ENCODE data around the gene ADD1. TPM values are rescaled to one million over a fixed set of nuclear protein-coding genes. Genes with fewer than 3 reads are reported as not detected.
A peak's percentile ranks its signal among the peaks of the same experiment; 100 is the strongest.

ADD1 gene
- polyA plus RNA-seq, 1 donor (not counting 4 experiments of a cell fraction or from before 2014, with no cell fraction given) = 109 TPM

- dilution Hi-C loops (cut with MboI; ENCODE audit: extremely low pct_ligation_motif_present, low sequenced_read_pairs) = no loop called here
- FAIRE-seq = no peak
- no peak for TF ChIP-seq EZH2 (IDR thresholded peaks at IDR 0.05; ENCODE audit: low read length)
- no peak for TF ChIP-seq CTCF (optimal IDR thresholded peaks at IDR 0.05 in 1 of 3, IDR thresholded peaks at IDR 0.05 in 1 of 3, conservative IDR thresholded peaks at IDR 0.05 in 1 of 3; ENCODE audit: extremely low read depth in 1 of 3, insufficient read depth in 2 of 3, low read length in 3 of 3)
Measured at GRCh38 chr4:2819244-2820215, 24.1 kb upstream of the ADD1 start.

GRCh38 chr4:2820216-2820982 lies 23.2 kb upstream of the ADD1 start:
- Histone ChIP-seq H3K27ac (ENCODE audit: control insufficient read depth, insufficient read depth, low read length) (no peak overlapping the region), H4K20me1 (ENCODE audit: control insufficient read depth, extremely low read depth, insufficient read depth, low read length) (peaks cover 2% of the 10 kb centered on the region), H2AFZ (ENCODE audit: control insufficient read depth, low read length) (no peak overlapping the region), H3K9me1 (ENCODE audit: control insufficient read depth, extremely low read depth, insufficient read depth, low read length) (no peaks in the 10 kb centered on the region), H3K9me3 (ENCODE audit: control insufficient read depth, low read depth, low read length) (no peaks in the 10 kb centered on the region), H3K9ac (ENCODE audit: control insufficient read depth, extremely low read depth, insufficient read depth, low read length) (no peak overlapping the region), H3K79me2 (ENCODE audit: control insufficient read depth, insufficient read depth, low read length) (no peaks in the 10 kb centered on the region), H3K4me2 (ENCODE audit: control insufficient read depth, extremely low read depth, insufficient read depth, low read depth, low read length) (no peak overlapping the region), H3K4me1 (ENCODE audit: control insufficient read depth, extremely low read depth, insufficient read depth, low read length) (peaks cover 3% of the 10 kb centered on the region), H3K4me3 (ENCODE audit: control insufficient read depth in 2 of 3, extremely low read depth in 1 of 3, insufficient read depth in 2 of 3, low read depth in 1 of 3, low read length in 3 of 3) (no peak overlapping the region), H3K36me3 (ENCODE audit: control insufficient read depth in 2 of 2, extremely low read depth in 1 of 2, insufficient read depth in 2 of 2, low read length in 2 of 2) (peaks cover 2 to 24% of the 10 kb centered on the region in 2 experiments), H3K27me3 (ENCODE audit: control insufficient read depth, extremely low read depth, insufficient read depth, low read length) (peaks cover 3% of the 10 kb centered on the region)
- TF ChIP-seq EZH2 (IDR thresholded peaks at IDR 0.05; ENCODE audit: low read length) = no peak
- dilution Hi-C loops (cut with MboI; ENCODE audit: extremely low pct_ligation_motif_present, low sequenced_read_pairs) = no loop called here
- FAIRE-seq (no peak), DNase-seq (ENCODE audit: low read depth, low spot score) (no peak)

More at GRCh38 chr4:2819244-2820215, 24.1 kb upstream of the ADD1 start:
- Histone ChIP-seq H3K27ac (ENCODE audit: control insufficient read depth, insufficient read depth, low read length) (no peak overlapping the region), H3K36me3 (ENCODE audit: control insufficient read depth in 2 of 2, extremely low read depth in 1 of 2, insufficient read depth in 2 of 2, low read length in 2 of 2) (peaks cover 0 to 18% of the 10 kb centered on the region in 2 experiments), H2AFZ (ENCODE audit: control insufficient read depth, low read length) (no peak overlapping the region), H3K9me3 (ENCODE audit: control insufficient read depth, low read depth, low read length) (no peaks in the 10 kb centered on the region), H3K9me1 (ENCODE audit: control insufficient read depth, extremely low read depth, insufficient read depth, low read length) (no peaks in the 10 kb centered on the region), H3K27me3 (ENCODE audit: control insufficient read depth, extremely low read depth, insufficient read depth, low read length) (peaks cover 3% of the 10 kb centered on the region), H3K4me3 (ENCODE audit: control insufficient read depth in 2 of 3, extremely low read depth in 1 of 3, insufficient read depth in 2 of 3, low read depth in 1 of 3, low read length in 3 of 3) (peak overlapping the region in 1 of 3 experiments; percentile 42), H3K4me1 (ENCODE audit: control insufficient read depth, extremely low read depth, insufficient read depth, low read length) (peaks cover 3% of the 10 kb centered on the region), H4K20me1 (ENCODE audit: control insufficient read depth, extremely low read depth, insufficient read depth, low read length) (peaks cover 2% of the 10 kb centered on the region), H3K79me2 (ENCODE audit: control insufficient read depth, insufficient read depth, low read length) (no peaks in the 10 kb centered on the region), H3K9ac (ENCODE audit: control insufficient read depth, extremely low read depth, insufficient read depth, low read length) (no peak overlapping the region), H3K4me2 (ENCODE audit: control insufficient read depth, extremely low read depth, insufficient read depth, low read depth, low read length) (no peak overlapping the region)
- DNase-seq (ENCODE audit: low read depth, low spot score) = no peak
